ENCODE results near the gene MCTS1. TPM values are rescaled to one million over a fixed set of nuclear protein-coding genes. Genes with fewer than 3 reads are reported as not detected.

Gene MCTS1
- total RNA-seq, 1 donor from 2014 or later = 39.5 TPM

DNA sequence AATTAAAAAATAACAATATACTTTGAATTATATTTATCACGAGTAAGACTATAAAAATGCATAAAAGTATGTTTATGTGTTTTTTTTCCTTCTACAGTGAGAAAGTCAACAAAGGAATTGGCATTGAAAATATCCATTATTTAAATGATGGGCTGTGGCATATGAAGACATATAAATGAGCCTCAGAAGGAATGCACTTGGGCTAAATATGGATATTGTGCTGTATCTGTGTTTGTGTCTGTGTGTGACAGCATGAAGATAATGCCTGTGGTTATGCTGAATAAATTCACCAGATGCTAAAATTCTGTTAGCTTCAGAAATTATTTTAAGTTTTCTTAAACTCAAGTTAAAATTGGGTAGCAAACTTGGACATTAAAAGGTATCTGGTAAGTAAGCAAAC lies 8.2 kb downstream of the MCTS1 start:
- TF ChIP-seq CTCF (IDR thresholded peaks at IDR 0.05; ENCODE audit: unreplicated experiment) = no peak

GRCh38 chrX:120614816-120615215 lies 10.9 kb downstream of the MCTS1 start:
- no peaks in the 10 kb centered on the region for H3K4me1 Mint-ChIP-seq
- TF ChIP-seq CTCF (IDR thresholded peaks at IDR 0.05; ENCODE audit: unreplicated experiment) = no peak
- H3K4me3 Mint-ChIP-seq = no peak overlapping the region
- peaks cover 30% of the 10 kb centered on the region for H3K9me3 Mint-ChIP-seq
- DNase-seq (ENCODE audit: low spot score in 2 of 2, unreplicated experiment in 2 of 2) = no peak
- H3K27ac Mint-ChIP-seq = no peak overlapping the region
- peaks cover 10% of the 10 kb centered on the region for H3K36me3 Mint-ChIP-seq
- H3K27me3 Mint-ChIP-seq (ENCODE audit: low read depth) = no peaks in the 10 kb centered on the region

More for the DNA sequence above, 8.2 kb downstream of the MCTS1 start:
- Mint-ChIP-seq H3K4me3 (no peak overlapping the region), H3K4me1 (no peaks in the 10 kb centered on the region), H3K27me3 (ENCODE audit: low read depth) (no peaks in the 10 kb centered on the region), H3K27ac (no peak overlapping the region), H3K9me3 (peaks cover 23% of the 10 kb centered on the region), H3K36me3 (peaks cover 13% of the 10 kb centered on the region)
- no peak for DNase-seq (ENCODE audit: low spot score in 2 of 2, unreplicated experiment in 2 of 2)

DNA sequence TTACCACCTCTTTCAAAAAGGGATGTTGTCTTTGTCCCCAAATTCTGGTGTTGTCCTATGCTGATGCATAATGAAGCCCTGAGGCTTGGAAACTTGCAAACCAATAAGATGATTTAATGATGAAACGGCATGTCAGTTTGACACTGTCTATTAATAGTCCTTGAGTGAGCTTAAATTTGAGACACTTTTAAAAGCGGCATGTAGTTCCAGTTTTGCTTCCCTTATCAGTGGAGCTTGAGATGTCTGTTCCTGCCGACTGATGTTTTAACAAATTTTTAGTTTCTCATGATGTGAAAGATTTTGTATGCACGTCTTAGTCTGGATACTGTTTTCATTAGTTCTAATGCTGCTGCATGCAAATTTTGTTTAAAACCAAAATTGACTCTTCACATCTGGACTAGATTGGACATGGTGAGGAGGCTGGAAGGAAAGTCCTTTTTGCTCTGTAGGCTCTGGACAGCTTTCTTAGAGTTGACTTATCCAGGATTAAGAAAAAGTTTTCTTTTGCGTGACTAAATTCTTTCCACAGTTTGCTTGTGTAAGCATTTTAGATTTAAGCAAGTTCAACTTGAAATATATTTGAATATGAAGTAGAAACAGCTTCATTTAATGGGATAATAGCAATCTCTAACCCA lies 14.2 kb downstream of the MCTS1 start:
- H3K27me3 Mint-ChIP-seq (ENCODE audit: low read depth) = no peaks in the 10 kb centered on the region
- H3K4me3 Mint-ChIP-seq = no peak overlapping the region
- peaks cover 8% of the 10 kb centered on the region for H3K36me3 Mint-ChIP-seq
- no peak for DNase-seq (ENCODE audit: low spot score in 2 of 2, unreplicated experiment in 2 of 2)
- no peaks in the 10 kb centered on the region for H3K4me1 Mint-ChIP-seq
- peaks cover 31% of the 10 kb centered on the region for H3K9me3 Mint-ChIP-seq
- H3K27ac Mint-ChIP-seq = no peak overlapping the region
- no peak for TF ChIP-seq CTCF (IDR thresholded peaks at IDR 0.05; ENCODE audit: unreplicated experiment)

DNA sequence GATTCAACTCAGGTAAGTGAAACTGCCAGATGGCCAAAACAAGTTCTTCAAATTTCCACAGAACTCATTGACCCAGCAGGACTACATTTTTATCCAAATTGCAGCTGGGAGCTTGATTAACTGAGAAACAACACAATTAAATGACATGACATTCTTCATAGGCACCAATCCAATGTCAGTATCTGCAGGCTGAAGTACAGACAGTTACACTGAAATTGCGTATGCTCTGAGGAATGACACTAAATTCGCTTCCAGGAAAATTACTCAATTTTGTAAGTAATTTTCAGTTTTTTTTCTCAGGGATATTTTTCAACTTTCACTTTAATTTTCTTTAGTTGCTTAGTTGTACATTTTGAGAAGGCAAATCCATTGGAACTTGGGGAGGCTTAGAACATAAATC lies 21.5 kb downstream of the MCTS1 start:
- Mint-ChIP-seq H3K27me3 (ENCODE audit: low read depth) (no peaks in the 10 kb centered on the region), H3K4me1 (no peaks in the 10 kb centered on the region), H3K4me3 (no peak overlapping the region), H3K36me3 (peaks cover 6% of the 10 kb centered on the region), H3K27ac (no peak overlapping the region), H3K9me3 (peaks cover 16% of the 10 kb centered on the region)
- no peak for DNase-seq (ENCODE audit: low spot score in 2 of 2, unreplicated experiment in 2 of 2)
- no peak for TF ChIP-seq CTCF (IDR thresholded peaks at IDR 0.05; ENCODE audit: unreplicated experiment)

DNA sequence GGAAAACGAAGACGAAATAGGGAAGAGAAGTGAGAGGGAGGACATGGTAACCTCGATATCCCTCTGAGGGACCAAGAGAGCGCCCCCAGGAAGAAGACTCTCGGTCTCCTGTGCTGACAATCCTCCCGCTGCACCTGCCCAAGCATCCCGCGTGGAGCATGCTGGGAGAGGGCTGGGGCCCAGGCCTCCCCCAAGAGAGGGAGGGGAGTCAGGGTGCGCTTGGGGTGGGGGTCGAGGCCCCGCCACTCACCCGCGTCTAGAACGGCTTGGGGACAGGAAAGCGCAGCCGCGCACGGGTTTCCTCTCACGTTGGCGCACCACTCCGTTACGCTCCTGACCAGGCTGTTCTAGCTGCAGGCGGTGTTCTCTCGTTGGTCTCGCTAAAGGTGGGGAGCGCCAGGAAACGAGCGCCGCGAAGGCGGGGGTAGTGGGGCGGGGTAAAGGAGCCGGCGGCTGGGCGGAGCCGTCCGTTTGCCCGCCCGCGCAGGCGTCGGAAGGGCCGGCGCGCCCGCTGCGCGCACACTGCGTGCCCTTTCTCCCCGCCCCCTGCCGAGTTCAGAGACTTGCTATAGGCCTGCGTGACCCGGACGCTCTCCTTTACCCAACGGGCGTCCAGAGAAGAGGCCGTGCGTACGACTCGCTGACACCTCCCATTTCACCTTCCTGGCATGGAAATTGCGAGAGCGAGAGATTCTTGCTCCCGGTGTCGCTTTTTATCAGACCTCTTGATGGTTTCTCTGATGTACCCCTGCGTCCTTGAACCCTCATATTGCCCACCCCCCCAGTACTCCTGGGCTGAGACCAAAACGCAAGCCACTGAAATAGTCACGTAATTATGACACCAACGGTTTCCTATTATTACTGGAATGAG lies 26.0 kb downstream of the MCTS1 start, which contains the start of gene C1GALT1C1:
Gene C1GALT1C1, minus strand, starts transcription at position 388 of the 871 bp plus-strand sequence. CDS start 2,888 bp downstream, outside the sequence.
- Mint-ChIP-seq H3K4me1 (no peaks in the 10 kb centered on the region), H3K27me3 (ENCODE audit: low read depth) (no peaks in the 10 kb centered on the region), H3K4me3 (peak within 1 kb of the TSS; percentile 78), H3K36me3 (no peaks in the 10 kb centered on the region), H3K9me3 (peaks cover 9% of the 10 kb centered on the region), H3K27ac (peak within 1 kb of the TSS; percentile 95)
- TF ChIP-seq CTCF (IDR thresholded peaks at IDR 0.05; ENCODE audit: unreplicated experiment) = no peak
- DNase-seq (ENCODE audit: low spot score in 2 of 2, unreplicated experiment in 2 of 2) = peak; percentile 75 to 86
